Renal cortical epithelial cell (primary cell): Measurements from ENCODE around the gene ENTPD6. TPM values are rescaled to one million over a fixed set of nuclear protein-coding genes. Genes with fewer than 3 reads are reported as not detected.
"Not testable (repeated sequence)": the region's sequence is repeated elsewhere in the genome, so short reads cannot be mapped to it uniquely, and the experiment has no call there.

Experiments used
- DNase-seq: peaks from one replicate; pipeline ENCODE4 v3.0.0-alpha.2; 2011; ENCODE audit warnings: low read depth
- total RNA-seq: library from RNA; depleted of rRNA; stranded (reverse); fragments of >200 nt; gene quantifications from 2 replicates; pipeline ENCODE4 v1.2.3, GENCODE V29; 2014

ENTPD6 gene
- total RNA-seq, 1 donor from 2014 or later: 62.1 TPM

DNA sequence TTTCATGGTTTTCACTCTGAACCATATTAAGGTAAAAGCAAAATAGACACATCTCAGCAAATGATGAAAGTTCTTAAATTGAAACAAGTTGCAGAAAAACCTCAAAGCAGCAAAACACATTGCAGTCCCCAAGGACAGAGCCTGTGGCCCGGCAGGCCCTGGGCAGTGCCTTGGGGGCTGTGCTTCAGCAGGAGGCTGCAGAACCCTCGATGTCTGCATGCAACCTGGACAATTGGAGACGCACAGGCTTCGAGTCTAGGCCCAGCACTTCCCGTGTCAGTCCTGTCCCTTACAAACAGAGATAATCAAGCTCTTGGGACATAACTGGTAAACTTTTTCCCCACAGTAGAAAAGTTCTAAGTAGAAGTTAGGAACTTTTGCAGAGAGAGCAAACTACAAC lies 61.6 kb downstream of the ENTPD6 start:
- DNase-seq: no peak

DNA sequence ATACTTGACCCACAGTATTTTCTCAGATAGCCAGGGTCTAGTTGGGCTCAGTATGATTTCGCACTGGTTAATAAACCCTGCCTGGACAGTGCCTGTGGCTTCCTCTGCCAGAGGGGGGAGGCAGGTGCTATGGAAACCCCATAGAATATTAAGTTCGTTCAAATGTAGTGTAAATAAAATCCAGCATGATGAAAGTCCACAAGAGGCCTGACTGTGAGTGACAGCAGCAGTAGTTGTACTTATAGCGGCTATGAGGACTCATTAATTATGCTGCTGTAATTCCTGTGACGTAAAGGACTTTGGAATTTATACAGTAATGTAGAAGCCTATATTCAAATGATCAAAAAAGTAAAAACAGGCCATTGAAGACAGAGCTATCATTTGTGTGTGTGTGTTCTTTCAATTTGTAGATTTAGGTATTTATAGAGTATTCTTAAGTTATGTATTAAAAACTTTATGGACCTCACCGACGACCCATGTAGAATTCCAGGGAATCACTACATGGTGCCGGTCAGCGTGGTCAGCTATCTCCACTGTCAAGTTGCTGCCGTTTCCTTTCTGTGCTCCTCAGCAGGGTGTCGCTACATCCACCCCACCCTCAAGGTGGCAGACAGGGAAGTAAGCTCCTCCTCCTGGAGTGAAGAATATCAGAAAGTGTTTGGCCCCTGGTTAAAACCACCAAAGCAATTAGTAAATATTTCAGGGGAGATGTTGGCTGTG lies 62.4 kb downstream of the ENTPD6 start:
- no peak for DNase-seq

DNA sequence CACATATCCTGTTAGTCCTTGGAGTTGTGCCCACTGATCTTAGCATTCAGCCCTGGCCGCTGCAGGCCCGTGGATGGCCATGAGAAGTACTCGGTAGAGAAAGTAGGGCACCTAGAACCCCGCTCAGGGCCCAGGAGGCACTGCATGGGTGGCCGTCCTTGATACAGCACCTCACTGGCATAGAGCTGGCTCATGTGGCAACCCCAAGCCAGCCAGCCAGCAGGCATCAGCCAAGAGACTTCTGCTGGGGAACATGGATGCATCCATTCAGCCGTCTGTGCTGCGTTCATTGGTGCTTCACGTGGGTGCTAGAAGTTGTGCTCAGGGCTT lies 62.9 kb downstream of the ENTPD6 start:
- no peak for DNase-seq

- DNase-seq: no peak
Observed at GRCh38 chr20:25258828-25259227, 63.3 kb downstream of the ENTPD6 start.

- no peak for DNase-seq
Observed at GRCh38 chr20:25259358-25259757, 63.8 kb downstream of the ENTPD6 start.

DNA sequence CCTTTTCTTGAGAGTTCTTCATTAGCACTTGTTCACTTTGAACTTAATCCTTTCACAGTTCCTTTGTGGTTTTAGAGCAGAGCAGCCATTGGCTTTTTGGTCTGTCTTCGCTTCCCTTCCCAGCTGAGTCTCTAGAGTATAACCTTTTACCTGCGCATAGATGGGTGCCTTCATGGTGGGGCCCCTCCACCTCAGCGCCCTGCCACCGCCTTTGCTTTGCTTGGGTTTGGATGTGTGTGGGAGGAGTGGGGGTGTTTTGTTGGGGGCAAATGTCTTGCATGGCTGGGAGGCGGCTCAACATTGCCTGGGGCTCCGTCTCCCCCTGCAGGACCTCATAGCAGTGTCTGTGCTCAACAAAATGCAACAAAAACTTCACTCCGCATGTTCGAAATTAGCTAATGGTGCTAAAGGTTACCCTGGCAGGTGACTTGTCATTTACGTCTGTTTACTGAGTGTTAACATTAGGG lies 64.3 kb downstream of the ENTPD6 start:
- DNase-seq: no peak

DNA sequence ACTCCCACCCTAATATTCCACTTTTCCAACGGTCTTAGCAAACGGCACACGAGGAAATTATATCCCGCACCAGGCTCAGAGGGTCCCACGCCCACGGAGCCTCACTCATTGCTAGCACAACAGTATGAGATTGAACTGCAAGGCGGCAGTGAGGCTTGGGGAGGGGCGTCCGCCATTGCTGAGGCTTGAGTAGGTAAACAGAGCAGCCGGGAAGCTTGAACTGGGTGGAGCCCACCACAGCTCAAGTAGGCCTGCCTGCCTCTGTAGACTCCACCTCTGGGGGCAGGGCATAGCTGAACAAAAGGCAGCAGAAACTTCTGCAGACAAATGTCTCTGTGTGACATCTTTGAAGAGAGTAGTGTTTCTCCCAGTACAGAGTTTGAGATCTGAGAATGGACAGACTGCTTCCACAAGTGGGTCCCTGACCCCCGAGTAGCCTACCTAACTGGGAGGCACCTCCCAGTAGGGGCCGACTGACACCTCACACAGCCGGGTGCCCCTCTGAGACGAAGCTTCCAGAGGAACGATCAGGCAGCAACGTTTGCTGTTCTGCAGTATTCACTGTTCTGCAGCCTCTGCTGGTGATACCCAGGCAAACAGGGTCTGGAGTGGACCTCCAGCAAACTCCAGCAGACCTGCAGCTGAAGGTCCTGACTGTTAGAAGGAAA lies 65.4 kb downstream of the ENTPD6 start:
- not testable (repeated sequence) for DNase-seq

DNA sequence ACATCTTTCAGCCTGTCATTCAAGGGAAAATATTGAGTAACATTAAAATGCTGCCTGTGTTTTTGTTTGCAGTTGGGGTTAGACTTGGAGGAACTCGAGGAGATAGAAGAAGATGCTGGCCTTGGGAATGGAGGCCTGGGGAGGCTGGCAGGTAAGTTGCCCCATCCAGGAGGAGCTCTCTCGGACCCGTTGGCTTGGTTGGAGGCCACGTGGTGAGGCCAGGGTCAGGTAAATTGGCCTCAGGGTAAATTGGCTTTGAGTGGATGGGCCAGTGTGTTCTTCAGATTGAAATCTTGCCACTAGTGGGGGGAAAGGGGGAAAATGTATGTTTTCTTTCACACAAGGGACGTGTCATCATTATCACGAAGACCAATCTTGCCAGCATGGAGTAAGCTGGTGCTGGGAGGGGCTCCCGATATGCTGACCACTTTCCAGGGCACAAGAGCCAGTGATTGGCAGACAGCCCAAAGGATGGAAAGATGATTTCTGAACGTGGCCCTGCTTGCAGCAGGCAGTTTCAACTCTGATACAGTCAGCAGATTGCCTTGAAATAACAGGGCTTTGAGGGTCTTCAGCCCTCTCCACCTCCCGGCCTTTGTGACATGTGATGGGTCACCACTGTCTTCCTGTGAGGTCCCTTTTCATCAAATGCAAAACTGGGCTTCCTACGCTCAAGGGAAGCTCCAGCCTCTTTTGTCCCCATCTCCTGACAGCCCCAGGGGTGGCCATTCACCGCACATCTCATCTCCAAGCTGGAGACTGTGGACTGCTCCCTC lies 73.7 kb downstream of the ENTPD6 start:
- no peak for DNase-seq

GRCh38 chr20:25269833-25270170 lies 74.3 kb downstream of the ENTPD6 start:
- DNase-seq: no peak

- no peak for DNase-seq
Observed at GRCh38 chr20:25270829-25271251, 75.3 kb downstream of the ENTPD6 start.

DNA sequence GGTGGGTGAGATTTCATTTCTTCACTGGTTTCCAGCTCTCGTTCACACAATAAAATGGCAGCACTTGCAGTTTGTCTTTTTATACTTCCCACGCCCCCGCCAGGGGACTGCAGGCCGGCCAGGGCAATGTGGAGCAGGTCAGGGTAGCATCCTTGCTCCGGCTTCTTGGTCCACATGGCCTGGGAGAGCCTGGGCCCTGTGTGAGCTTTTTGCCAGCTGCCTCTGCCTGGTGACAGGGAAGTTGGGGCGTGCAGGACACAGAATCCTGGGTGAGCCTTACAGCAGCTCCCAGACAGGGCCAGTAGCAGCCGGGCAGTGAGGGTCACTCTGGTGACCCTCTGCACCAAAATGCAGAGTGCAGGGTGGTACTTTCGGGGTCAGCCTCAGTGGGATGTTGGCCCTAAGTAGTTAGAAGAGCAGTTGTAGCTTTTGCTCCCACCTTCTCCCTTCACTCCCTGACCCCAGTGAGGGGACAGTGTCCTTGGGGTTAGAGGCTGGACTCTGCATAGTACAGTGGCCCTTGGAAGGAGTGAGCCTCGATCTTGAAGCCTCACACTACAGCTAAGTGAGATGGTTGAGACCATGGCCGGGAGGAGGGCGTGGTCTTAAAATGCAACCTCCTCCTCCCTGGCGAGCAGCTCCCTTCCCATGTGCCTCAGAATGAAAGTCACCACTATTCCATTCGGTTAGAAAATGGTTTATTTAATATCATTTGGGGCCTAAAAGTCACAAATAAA lies 76.1 kb downstream of the ENTPD6 start:
- no peak for DNase-seq

GRCh38 chr20:25272223-25273000 lies 76.9 kb downstream of the ENTPD6 start:
- no peak for DNase-seq

DNA sequence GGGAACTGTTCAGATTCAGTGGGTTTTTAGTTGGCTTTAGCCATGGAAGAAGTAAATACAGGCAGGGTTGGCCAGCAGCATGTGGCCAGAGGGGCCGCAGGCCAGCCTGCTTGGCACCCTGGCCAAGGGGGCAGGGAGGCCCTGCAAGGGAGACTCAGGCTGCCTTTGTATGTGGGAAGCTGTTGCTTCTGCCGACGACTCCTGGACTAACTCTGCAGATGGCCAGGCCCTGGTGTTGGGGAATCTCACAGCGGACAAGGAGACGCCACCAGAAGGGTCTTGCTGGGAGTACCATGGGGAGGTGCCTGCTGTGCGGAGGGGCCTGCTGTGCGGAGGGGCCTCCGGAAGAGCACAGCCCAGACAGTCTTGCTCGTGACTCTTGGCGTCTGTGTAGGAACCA lies 77.5 kb downstream of the ENTPD6 start:
- no peak for DNase-seq

- no peak for DNase-seq
Observed at GRCh38 chr20:25273541-25274358, 78.2 kb downstream of the ENTPD6 start.

DNA sequence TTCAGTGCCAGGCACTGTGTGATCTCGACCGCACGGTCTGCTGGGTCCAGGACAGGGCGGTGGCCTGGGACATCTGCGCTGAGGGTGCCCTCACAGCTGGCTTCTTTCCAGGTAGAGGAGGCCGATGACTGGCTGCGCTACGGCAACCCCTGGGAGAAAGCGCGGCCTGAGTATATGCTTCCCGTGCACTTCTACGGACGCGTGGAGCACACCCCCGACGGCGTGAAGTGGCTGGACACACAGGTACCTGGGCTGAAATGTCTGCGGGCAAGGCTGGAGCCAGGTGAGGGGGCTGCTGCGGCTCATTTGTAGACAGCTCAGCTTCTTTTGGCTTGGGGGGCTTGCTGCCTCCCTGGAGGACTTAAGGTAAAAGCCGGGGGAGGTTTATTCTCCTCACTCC lies 79.0 kb downstream of the ENTPD6 start:
- DNase-seq: no peak

GRCh38 chr20:25274891-25275812 lies 79.6 kb downstream of the ENTPD6 start:
- no peak for DNase-seq

DNA sequence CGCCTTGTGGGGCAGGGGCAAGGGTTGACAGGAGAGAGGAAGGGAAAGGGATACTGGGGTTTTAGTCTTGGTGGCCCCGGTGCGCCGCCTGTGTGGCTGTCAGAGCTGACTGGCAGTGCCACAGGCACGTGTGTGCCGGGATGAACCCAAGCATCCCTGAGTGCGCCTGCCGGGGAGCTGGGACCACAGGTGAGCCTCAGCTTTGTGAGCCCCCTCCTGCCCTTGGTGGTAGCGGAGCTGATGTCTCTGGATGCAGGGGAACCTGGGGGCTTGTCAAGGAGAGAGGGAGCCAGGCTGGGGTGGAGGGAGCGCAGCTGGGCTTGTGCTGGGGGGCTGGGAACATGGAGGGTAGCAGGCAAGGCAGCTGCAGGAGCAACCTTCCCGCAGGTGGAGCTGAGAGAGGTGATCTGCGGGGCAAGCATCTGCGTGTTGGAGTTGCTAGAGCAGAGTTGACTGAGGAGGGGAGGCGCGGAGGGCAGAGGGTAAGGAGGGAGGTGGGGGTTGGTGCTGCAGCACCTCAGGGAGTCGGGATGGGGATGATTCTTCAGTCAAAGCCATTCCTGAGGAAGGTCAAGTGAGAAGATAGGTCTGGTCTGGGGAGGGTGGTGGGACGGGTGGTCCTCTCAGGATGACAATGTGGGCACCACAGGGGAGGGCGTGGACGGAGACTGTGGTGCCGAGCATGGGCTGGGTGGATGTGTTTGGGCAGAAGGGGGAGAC lies 80.5 kb downstream of the ENTPD6 start:
- no peak for DNase-seq
